Measurements from ENCODE around the gene MED10. TPM values are rescaled to one million over a fixed set of nuclear protein-coding genes. Genes with fewer than 3 reads are reported as not detected.
A peak's percentile ranks its signal among the peaks of the same experiment; 100 is the strongest.

Gene MED10
- total RNA-seq, 6 donors from 2014 or later, result 17.8 to 36.1 (median 29.1) TPM

DNA sequence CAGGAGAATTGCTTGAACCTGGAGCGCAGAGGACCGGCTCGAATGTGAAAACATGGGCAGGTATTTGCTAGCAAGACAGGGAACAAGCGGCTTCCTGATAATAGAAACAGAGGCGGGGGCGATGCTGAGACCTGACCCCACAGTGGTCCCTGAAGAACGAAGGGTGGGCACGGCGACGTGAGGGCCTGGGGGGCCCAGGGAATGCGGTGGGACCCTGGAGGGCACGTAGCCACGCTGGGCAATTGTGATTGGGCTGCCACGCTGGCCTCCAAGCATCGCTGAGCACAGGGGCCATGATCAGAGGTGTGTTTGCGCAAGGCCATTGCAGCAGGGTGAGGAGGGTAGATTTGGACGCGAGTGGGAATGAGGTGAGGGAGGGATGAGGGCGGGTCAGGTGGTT lies 30.7 kb downstream of the MED10 start:
- 93% methylated on average over 19 of the region's 19 CpGs for WGBS, 2 donors
- peak in 1 of 2 donors; percentile 69 for DNase-seq
- Histone ChIP-seq H3K36me3 (no peaks in the 10 kb centered on the region), H3K4me1 (no peaks in the 10 kb centered on the region), H3K27ac (no peak overlapping the region), H3K27me3 (no peaks in the 10 kb centered on the region), H3K9me3 (no peaks in the 10 kb centered on the region), H3K4me3 (no peak overlapping the region)
- TF ChIP-seq POLR2AphosphoS5 (IDR thresholded peaks at IDR 0.05) (no peak), EP300 (IDR thresholded peaks at IDR 0.05) (no peak), POLR2A (IDR thresholded peaks at IDR 0.05) (no peak)
- TF ChIP-seq, protein P1, sequence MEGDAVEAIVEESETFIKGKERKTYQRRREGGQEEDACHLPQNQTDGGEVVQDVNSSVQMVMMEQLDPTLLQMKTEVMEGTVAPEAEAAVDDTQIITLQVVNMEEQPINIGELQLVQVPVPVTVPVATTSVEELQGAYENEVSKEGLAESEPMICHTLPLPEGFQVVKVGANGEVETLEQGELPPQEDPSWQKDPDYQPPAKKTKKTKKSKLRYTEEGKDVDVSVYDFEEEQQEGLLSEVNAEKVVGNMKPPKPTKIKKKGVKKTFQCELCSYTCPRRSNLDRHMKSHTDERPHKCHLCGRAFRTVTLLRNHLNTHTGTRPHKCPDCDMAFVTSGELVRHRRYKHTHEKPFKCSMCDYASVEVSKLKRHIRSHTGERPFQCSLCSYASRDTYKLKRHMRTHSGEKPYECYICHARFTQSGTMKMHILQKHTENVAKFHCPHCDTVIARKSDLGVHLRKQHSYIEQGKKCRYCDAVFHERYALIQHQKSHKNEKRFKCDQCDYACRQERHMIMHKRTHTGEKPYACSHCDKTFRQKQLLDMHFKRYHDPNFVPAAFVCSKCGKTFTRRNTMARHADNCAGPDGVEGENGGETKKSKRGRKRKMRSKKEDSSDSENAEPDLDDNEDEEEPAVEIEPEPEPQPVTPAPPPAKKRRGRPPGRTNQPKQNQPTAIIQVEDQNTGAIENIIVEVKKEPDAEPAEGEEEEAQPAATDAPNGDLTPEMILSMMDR (IDR thresholded peaks at IDR 0.05), result no peak
- no peak for ATAC-seq (ENCODE audit: low FRiP score in 2 of 2)

DNA sequence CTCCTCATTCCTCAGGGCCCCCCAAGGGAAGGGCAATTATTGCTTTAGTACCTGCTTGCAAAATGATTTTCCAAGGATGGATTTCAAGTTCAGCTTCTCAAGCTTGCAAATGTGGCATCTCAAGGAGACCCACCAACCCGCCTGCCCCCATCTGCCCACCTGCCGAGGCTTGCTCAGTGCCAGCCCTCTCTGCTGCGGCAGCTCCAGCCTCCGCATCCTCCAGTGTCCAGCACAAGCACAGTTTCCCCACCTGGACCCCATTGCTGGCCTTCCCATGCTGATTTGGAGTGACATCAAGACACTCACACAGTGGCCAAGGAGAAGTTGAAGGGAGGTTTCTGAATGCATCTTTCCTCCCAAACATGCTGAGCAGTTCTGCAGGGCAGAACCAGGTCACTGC lies 31.2 kb downstream of the MED10 start:
- no peak for ATAC-seq (ENCODE audit: low FRiP score in 2 of 2)
- DNase-seq, result no peak
- Histone ChIP-seq H3K4me3 (no peak overlapping the region), H3K36me3 (no peaks in the 10 kb centered on the region), H3K27ac (no peak overlapping the region), H3K27me3 (no peaks in the 10 kb centered on the region), H3K4me1 (no peaks in the 10 kb centered on the region), H3K9me3 (no peaks in the 10 kb centered on the region)
- WGBS, 2 donors, result 87 to 97% methylated on average over 4 of the region's 4 CpGs
- TF ChIP-seq POLR2AphosphoS5 (IDR thresholded peaks at IDR 0.05), result no peak
- TF ChIP-seq EP300 (IDR thresholded peaks at IDR 0.05), result no peak
- TF ChIP-seq POLR2A (IDR thresholded peaks at IDR 0.05), result no peak
- TF ChIP-seq, protein P1 (IDR thresholded peaks at IDR 0.05), result no peak

DNA sequence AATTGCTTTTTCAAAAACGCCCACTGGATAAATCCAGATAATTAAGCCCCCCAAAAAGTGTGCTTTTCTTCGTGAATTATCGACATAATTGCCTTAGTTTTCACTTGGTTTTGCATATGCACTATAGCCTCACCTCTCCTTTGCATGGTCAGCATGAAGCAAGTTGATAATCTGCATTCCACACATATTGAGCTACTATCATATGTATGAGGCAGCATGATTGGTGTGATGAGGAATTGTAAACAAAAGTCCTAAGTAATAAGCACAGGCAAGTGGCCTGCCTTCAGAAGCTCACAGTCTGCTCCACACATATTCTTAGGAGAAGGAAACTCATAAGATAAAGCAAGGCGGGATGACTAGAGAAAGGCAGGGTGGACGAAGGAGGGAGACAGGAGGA lies 33.8 kb downstream of the MED10 start:
- DNase-seq (no peak), ATAC-seq (ENCODE audit: low FRiP score in 2 of 2) (no peak)
- no peaks in the 10 kb centered on the region for H3K4me1 ChIP-seq
- no peaks in the 10 kb centered on the region for H3K36me3 ChIP-seq
- no peak overlapping the region for H3K27ac ChIP-seq
- WGBS, 2 donors, result 73 to 87% methylated on average over 5 of the region's 5 CpGs
- H3K4me3 ChIP-seq, result no peak overlapping the region
- H3K9me3 ChIP-seq, result no peaks in the 10 kb centered on the region
- no peaks in the 10 kb centered on the region for H3K27me3 ChIP-seq
- TF ChIP-seq, protein P1 (IDR thresholded peaks at IDR 0.05), result no peak
- TF ChIP-seq POLR2AphosphoS5 (IDR thresholded peaks at IDR 0.05), result no peak
- no peak for TF ChIP-seq POLR2A (IDR thresholded peaks at IDR 0.05)
- TF ChIP-seq EP300 (IDR thresholded peaks at IDR 0.05), result no peak

DNA sequence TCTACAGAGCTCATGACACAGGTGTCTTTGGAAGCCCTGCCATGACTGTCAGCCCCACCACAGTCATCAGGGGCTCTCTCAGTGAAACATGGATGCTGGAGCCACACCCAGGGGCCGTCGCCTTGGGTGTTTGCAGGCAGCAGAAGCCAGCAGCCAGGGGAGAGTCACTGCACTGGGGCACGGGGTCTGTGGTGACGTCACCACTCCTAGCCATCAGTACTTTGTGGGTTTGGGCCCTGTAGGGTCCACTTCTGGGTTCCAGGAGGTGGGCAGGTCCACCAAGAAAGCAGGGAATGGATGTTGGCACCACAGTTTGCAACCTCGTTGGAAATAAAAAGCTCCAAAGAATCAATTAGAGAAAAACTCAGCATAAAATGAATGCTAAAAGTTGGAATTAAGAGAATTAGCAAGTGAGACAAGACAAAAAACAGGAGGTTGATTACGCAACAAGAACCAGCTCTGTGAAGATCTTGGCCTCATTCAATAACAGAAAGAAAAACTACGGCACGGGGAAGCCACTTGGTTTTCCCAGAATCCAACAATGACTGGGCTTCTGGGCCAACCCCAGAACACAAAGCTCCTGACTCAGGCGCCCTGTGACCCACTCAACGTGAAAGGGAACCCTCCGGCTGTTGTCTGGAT lies 34.3 kb downstream of the MED10 start:
- 76 to 79% methylated on average over 9 to 11 of the region's 11 CpGs for WGBS, 2 donors
- DNase-seq, result no peak

More for the DNA sequence above, 34.3 kb downstream of the MED10 start:
- Histone ChIP-seq H3K27ac (no peak overlapping the region), H3K9me3 (no peaks in the 10 kb centered on the region), H3K4me3 (no peak overlapping the region), H3K27me3 (no peaks in the 10 kb centered on the region), H3K36me3 (no peaks in the 10 kb centered on the region), H3K4me1 (no peaks in the 10 kb centered on the region)
- ATAC-seq (ENCODE audit: low FRiP score in 2 of 2), result no peak
- TF ChIP-seq, protein P1 (IDR thresholded peaks at IDR 0.05), result no peak
- TF ChIP-seq POLR2A (IDR thresholded peaks at IDR 0.05) (no peak), EP300 (IDR thresholded peaks at IDR 0.05) (no peak), POLR2AphosphoS5 (IDR thresholded peaks at IDR 0.05) (no peak)
